Uterus (tissue), 4 donors: ENCODE results near the gene PPFIBP1. TPM values are rescaled to one million over a fixed set of nuclear protein-coding genes. Genes with fewer than 3 reads are reported as not detected.
A peak's percentile ranks its signal among the peaks of the same experiment; 100 is the strongest.

Source experiments
- DNase-seq, 2 donors: peaks; one replicate each; pipeline ENCODE4 v3.0.0-alpha.2; 2019 to 2020
- H3K27ac ChIP-seq, 2 donors: fragments of 200-600 bp; sonication (generic); 1 replicate in 1 of 2; 2 replicates in 1 of 2; pipeline ENCODE4 v1.5.1; 2016 to 2018
- H3K27me3 ChIP-seq, 2 donors: fragments of 200-600 bp; sonication (generic); one replicate each; pipeline ENCODE4 v1.5.1; 2018 to 2019; ENCODE audit warnings: control low read depth in 1 of 2
- H3K36me3 ChIP-seq, 2 donors: fragments of 200-600 bp; sonication (generic); one replicate each; pipeline ENCODE4 v1.5.1; 2019; ENCODE audit warnings: control low read depth in 1 of 2
- H3K4me1 ChIP-seq, 2 donors: fragments of 200-600 bp; sonication (generic); one replicate each; pipeline ENCODE4 v1.5.1; 2018 to 2019; ENCODE audit warnings: control low read depth in 1 of 2
- H3K4me3 ChIP-seq, 2 donors: fragments of 200-600 bp; sonication (generic); 1 replicate in 1 of 2; 2 replicates in 1 of 2; pipeline ENCODE4 v1.5.1; 2018 to 2019; ENCODE audit warnings: mild to moderate bottlenecking in 1 of 2
- H3K9me3 ChIP-seq, 2 donors: fragments of 200-600 bp; sonication (generic); one replicate each; pipeline ENCODE4 v1.5.1; 2019; ENCODE audit warnings: control low read depth in 1 of 2
- POLR2A ChIP-seq, 2 donors: fragments of 450-650 bp; IDR thresholded peaks; one replicate each; pipeline ENCODE4 v1.6.1; 2016; ENCODE audit warnings: antibody characterized with exemption in 2 of 2, mild to moderate bottlenecking in 1 of 2, moderate library complexity in 1 of 2
- intact Hi-C: fragments of 100-400 bp; cut with DNase I; formaldehyde crosslinking; loops from one replicate; pipeline ENCODE4 v1.15.1; 2023; ENCODE audit warnings: low total_unique reads
- total RNA-seq, 4 donors: library from RNA; depleted of rRNA in 3 of 4; stranded (reverse); fragments of >200 nt in 3 of 4; gene quantifications; one replicate each; pipeline versions ENCODE4 v1.1.0 to v1.2.4, GENCODE V29; 2014 to 2023
- TF ChIP-seq, protein P1 (sequence below), 4 experiments: fragments of 200-600 bp in 2 of 4; fragments of 450-650 bp in 2 of 4; sonication (generic) in 2 of 4; IDR thresholded peaks; one replicate each; pipeline ENCODE4 v1.5.1; 2016 to 2019; ENCODE audit warnings: antibody characterized with exemption in 4 of 4, mild to moderate bottlenecking in 2 of 4, moderate library complexity in 1 of 4
- donor health status: DM: yes; HTN: yes; CAD: no.

PPFIBP1 gene
- total RNA-seq, 4 donors from 2014 or later, result 43.8 to 139 (median 82.7) TPM

- DNase-seq, result no peak
- TF ChIP-seq POLR2A (IDR thresholded peaks at IDR 0.05), result no peak
- TF ChIP-seq, protein P1, sequence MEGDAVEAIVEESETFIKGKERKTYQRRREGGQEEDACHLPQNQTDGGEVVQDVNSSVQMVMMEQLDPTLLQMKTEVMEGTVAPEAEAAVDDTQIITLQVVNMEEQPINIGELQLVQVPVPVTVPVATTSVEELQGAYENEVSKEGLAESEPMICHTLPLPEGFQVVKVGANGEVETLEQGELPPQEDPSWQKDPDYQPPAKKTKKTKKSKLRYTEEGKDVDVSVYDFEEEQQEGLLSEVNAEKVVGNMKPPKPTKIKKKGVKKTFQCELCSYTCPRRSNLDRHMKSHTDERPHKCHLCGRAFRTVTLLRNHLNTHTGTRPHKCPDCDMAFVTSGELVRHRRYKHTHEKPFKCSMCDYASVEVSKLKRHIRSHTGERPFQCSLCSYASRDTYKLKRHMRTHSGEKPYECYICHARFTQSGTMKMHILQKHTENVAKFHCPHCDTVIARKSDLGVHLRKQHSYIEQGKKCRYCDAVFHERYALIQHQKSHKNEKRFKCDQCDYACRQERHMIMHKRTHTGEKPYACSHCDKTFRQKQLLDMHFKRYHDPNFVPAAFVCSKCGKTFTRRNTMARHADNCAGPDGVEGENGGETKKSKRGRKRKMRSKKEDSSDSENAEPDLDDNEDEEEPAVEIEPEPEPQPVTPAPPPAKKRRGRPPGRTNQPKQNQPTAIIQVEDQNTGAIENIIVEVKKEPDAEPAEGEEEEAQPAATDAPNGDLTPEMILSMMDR (IDR thresholded peaks at IDR 0.05), result no peak
- Histone ChIP-seq H3K4me1 (peaks cover 0 to 6% of the 10 kb centered on the region in 2 donors), H3K36me3 (no peaks in the 10 kb centered on the region), H3K27me3 (no peaks in the 10 kb centered on the region), H3K27ac (peak overlapping the region in 1 of 2 donors; percentile 36), H3K9me3 (no peaks in the 10 kb centered on the region), H3K4me3 (no peak overlapping the region)
- intact Hi-C loops, result no loop called here
These were observed 12.3 kb upstream of the PPFIBP1 start for GRCh38 chr12:27511723-27512045.

DNA sequence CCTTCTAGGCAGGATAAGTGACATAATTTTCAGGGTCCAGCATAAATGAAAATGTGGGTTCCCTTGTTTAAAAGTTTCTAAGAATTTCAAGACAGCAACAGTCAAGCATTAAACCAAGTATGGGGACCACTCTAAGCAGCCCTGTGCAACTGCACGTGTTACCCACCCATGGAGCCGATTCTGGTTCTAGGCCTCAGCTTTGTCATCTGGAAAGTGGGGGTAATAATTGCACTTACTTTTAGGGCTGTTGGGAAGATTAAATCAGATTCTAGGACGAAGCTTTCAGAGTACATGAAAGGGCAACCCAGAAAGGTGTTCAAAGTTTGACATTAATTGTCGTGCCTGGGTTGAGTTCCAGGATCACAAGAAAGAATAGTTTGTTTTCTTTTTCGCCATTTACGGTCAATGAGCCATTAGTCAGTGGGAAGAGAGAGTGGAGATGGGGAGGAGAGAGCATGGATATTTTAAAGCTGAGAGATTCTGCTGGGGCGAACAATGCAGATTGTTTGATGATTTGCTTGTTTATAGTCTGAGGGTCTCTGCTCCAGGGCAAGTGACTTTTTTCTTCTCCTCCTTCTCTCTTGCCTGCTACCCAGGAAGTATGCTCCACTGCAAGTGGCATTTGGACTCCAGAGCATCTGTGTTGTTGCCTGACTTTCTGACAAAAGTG lies 10.7 kb upstream of the PPFIBP1 start:
- Histone ChIP-seq H3K9me3 (no peaks in the 10 kb centered on the region), H3K4me3 (no peak overlapping the region), H3K4me1 (peaks cover 0 to 6% of the 10 kb centered on the region in 2 donors), H3K27ac (no peak overlapping the region), H3K36me3 (no peaks in the 10 kb centered on the region), H3K27me3 (no peaks in the 10 kb centered on the region)
- intact Hi-C loops, result no loop called here
- DNase-seq, result no peak
- no peak for TF ChIP-seq POLR2A (IDR thresholded peaks at IDR 0.05)
- TF ChIP-seq, protein P1 (IDR thresholded peaks at IDR 0.05), result no peak

DNA sequence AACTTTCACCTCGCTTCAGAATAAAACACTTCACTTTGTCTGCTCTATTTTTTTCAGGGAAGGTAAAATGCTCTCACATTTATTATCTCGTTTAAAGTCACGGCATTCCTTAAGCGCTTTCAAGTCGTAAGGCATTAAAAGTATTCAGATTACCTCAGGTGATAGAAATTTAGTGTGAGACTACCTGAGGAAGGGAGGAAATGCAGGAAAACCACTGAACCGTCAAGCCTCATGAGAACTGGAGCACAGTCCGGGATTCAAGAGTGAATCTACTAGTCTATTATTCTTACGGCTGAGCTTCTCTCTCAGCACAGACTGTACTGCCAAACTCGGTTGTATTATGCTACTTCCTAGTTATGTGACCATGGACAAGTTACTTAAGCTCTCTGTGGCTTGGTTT lies 8.3 kb upstream of the PPFIBP1 start:
- Histone ChIP-seq H3K4me3 (no peak overlapping the region), H3K36me3 (no peaks in the 10 kb centered on the region), H3K4me1 (peaks cover 0 to 6% of the 10 kb centered on the region in 2 donors), H3K27me3 (no peaks in the 10 kb centered on the region), H3K9me3 (no peaks in the 10 kb centered on the region), H3K27ac (no peak overlapping the region)
- intact Hi-C loops, result no loop called here
- no peak for DNase-seq
- TF ChIP-seq, protein P1 (IDR thresholded peaks at IDR 0.05), result no peak
- no peak for TF ChIP-seq POLR2A (IDR thresholded peaks at IDR 0.05)

DNA sequence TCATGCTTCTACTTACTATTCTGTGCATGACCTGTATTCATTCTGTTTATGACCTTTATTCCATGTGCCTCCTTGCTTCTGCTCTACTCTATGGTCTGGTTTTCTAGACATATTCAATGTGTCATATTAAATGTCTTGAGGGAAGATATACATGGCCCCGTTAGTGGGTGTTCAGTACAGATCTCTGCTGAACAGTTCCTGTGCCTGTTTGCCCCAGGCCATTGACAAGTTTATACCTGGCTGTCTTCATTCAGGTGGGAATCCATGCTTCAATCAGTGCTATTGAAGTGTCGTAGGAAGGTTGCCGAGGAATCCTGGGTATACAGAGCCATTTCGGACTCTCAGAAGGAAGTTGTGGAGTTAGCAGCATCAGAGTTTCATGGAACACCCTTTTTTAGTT lies 7.4 kb upstream of the PPFIBP1 start:
- Histone ChIP-seq H3K27me3 (no peaks in the 10 kb centered on the region), H3K4me1 (peaks cover 0 to 5% of the 10 kb centered on the region in 2 donors), H3K9me3 (no peaks in the 10 kb centered on the region), H3K27ac (no peak overlapping the region), H3K4me3 (no peak overlapping the region), H3K36me3 (no peaks in the 10 kb centered on the region)
- TF ChIP-seq POLR2A (IDR thresholded peaks at IDR 0.05), result no peak
- TF ChIP-seq, protein P1 (IDR thresholded peaks at IDR 0.05), result no peak
- DNase-seq, result no peak
- intact Hi-C loops, result no loop called here

- Histone ChIP-seq H3K27ac (no peak overlapping the region), H3K27me3 (no peaks in the 10 kb centered on the region), H3K36me3 (no peaks in the 10 kb centered on the region), H3K9me3 (no peaks in the 10 kb centered on the region), H3K4me3 (no peak overlapping the region), H3K4me1 (no peaks in the 10 kb centered on the region)
- intact Hi-C loops, result no loop called here
- TF ChIP-seq, protein P1 (IDR thresholded peaks at IDR 0.05), result no peak
- TF ChIP-seq POLR2A (IDR thresholded peaks at IDR 0.05), result no peak
- DNase-seq, result no peak
These were observed 6.5 kb upstream of the PPFIBP1 start for GRCh38 chr12:27517546-27517945.
